Measurements from ENCODE around the gene MAPK8IP2. TPM values are rescaled to one million over a fixed set of nuclear protein-coding genes. Genes with fewer than 3 reads are reported as not detected.
A peak's percentile ranks its signal among the peaks of the same experiment; 100 is the strongest.
"Not testable (repeated sequence)": the region's sequence is repeated elsewhere in the genome, so short reads cannot be mapped to it uniquely, and the experiment has no call there.

MAPK8IP2 gene
- total RNA-seq, 1 donor from 2014 or later = not detected

GRCh38 chr22:50613291-50613981 is 12.8 kb downstream of the MAPK8IP2 start:
- H3K27me3 ChIP-seq = no peaks in the 10 kb centered on the region
- H3K9me3 ChIP-seq = no peaks in the 10 kb centered on the region
- H3K36me3 ChIP-seq = no peaks in the 10 kb centered on the region
- no peak for TF ChIP-seq CTCF (IDR thresholded peaks at IDR 0.05)
- no peak overlapping the region for H3K4me3 ChIP-seq
- no peak for DNase-seq (ENCODE audit: low spot score in 2 of 2)
- intact Hi-C loops (cut with DNase I) = no loop called here
- H3K27ac ChIP-seq = no peak overlapping the region
- no peaks in the 10 kb centered on the region for H3K4me1 ChIP-seq

GRCh38 chr22:50614296-50614695 is 13.7 kb downstream of the MAPK8IP2 start:
- H3K27ac ChIP-seq; intact Hi-C loops (cut with DNase I); H3K36me3 ChIP-seq; DNase-seq (ENCODE audit: low spot score in 2 of 2); H3K4me1 ChIP-seq; H3K4me3 ChIP-seq; H3K27me3 ChIP-seq; H3K9me3 ChIP-seq: not testable (repeated sequence)

- Histone ChIP-seq H3K36me3 (no peaks in the 10 kb centered on the region), H3K27me3 (no peaks in the 10 kb centered on the region), H3K27ac (no peak overlapping the region), H3K9me3 (no peaks in the 10 kb centered on the region), H3K4me3 (peak overlapping the region in 1 of 2 donors; percentile 37), H3K4me1 (peaks cover 0 to 3% of the 10 kb centered on the region in 2 donors)
- no peak for DNase-seq (ENCODE audit: low spot score in 2 of 2)
- intact Hi-C loops (cut with DNase I) = no loop called here
- TF ChIP-seq CTCF (IDR thresholded peaks at IDR 0.05) = peak in 1 of 3 experiments; percentile 66
Measured at GRCh38 chr22:50620593-50621355, 20.2 kb downstream of the MAPK8IP2 start.

- Histone ChIP-seq H3K27me3 (no peaks in the 10 kb centered on the region), H3K4me1 (peaks cover 0 to 3% of the 10 kb centered on the region in 2 donors), H3K36me3 (no peaks in the 10 kb centered on the region), H3K27ac (no peak overlapping the region), H3K4me3 (no peak overlapping the region), H3K9me3 (no peaks in the 10 kb centered on the region)
- no peak for TF ChIP-seq CTCF (IDR thresholded peaks at IDR 0.05)
- no peak for DNase-seq (ENCODE audit: low spot score in 2 of 2)
- intact Hi-C loops (cut with DNase I) = no loop called here
Measured at GRCh38 chr22:50621356-50621880, 20.8 kb downstream of the MAPK8IP2 start.

- Histone ChIP-seq H3K27ac (no peak overlapping the region), H3K4me1 (peaks cover 0 to 6% of the 10 kb centered on the region in 2 donors), H3K4me3 (no peak overlapping the region), H3K36me3 (no peaks in the 10 kb centered on the region), H3K27me3 (no peaks in the 10 kb centered on the region), H3K9me3 (no peaks in the 10 kb centered on the region)
- intact Hi-C loops (cut with DNase I) = no loop called here
- peak in 1 of 3 experiments; percentile 13 for TF ChIP-seq CTCF (IDR thresholded peaks at IDR 0.05)
- no peak for DNase-seq (ENCODE audit: low spot score in 2 of 2)
Measured at GRCh38 chr22:50621948-50622722, 21.5 kb downstream of the MAPK8IP2 start.

All from ascending aorta (tissue), 2 donors.